Stimulated activated naive CD8-positive, alpha-beta T cell treated with anti-CD3 and anti-CD28 coated beads, Interleukin-15, amount 100 ng/mL, for 72 hours (primary cell): ENCODE results near the gene ANKRD60.
A peak's percentile ranks its signal among the peaks of the same experiment; 100 is the strongest.

ENCODE experiments used
- ATAC-seq: fragments of 150-1000 bp; cut with Tn5 transposase; 2 replicates; pipeline ENCODE4 v1.10.0; 2021; ENCODE audit warnings: mild to moderate bottlenecking, moderate library complexity
- DNase-seq, 2 donors: peaks; one replicate each; pipeline ENCODE4 v3.0.0; 2021 to 2022
- H3K27ac Mint-ChIP-seq, 2 donors: one replicate each; pipeline ENCODE4 v1.8.0; 2022; ENCODE audit warnings: mild to moderate bottlenecking in 2 of 2, mixed read lengths in 2 of 2, moderate library complexity in 2 of 2
- H3K27me3 Mint-ChIP-seq: one replicate; pipeline ENCODE4 v1.8.0; 2022; ENCODE audit warnings: mixed read lengths
- H3K4me1 Mint-ChIP-seq: one replicate; pipeline ENCODE4 v1.8.0; 2022; ENCODE audit warnings: mild to moderate bottlenecking, mixed read lengths
- H3K4me3 Mint-ChIP-seq, 2 donors: one replicate each; pipeline ENCODE4 v1.8.0; 2022; ENCODE audit warnings: mild to moderate bottlenecking in 2 of 2, mixed read lengths in 2 of 2, moderate library complexity in 1 of 2
- H3K9me3 Mint-ChIP-seq, 2 donors: one replicate each; pipeline ENCODE4 v1.8.0; 2022; ENCODE audit warnings: mixed read lengths in 2 of 2

ANKRD60 gene, protein sequence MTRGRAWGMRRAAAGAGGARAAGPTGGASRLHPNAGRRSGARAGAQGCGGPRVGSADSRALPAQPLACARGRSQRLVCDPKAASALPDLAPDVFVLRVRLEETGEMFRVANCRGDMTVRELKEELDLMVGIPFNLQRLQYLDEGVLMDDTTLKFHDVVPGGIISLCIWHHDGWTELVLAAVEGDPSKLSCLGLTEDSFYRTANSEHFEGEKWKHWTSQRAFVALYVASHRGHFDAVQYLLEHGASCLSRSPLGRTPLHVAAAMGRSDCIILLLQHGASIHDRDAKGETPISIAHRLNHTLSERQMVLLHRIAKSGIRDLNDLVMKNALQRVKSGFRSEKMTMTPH

DNA sequence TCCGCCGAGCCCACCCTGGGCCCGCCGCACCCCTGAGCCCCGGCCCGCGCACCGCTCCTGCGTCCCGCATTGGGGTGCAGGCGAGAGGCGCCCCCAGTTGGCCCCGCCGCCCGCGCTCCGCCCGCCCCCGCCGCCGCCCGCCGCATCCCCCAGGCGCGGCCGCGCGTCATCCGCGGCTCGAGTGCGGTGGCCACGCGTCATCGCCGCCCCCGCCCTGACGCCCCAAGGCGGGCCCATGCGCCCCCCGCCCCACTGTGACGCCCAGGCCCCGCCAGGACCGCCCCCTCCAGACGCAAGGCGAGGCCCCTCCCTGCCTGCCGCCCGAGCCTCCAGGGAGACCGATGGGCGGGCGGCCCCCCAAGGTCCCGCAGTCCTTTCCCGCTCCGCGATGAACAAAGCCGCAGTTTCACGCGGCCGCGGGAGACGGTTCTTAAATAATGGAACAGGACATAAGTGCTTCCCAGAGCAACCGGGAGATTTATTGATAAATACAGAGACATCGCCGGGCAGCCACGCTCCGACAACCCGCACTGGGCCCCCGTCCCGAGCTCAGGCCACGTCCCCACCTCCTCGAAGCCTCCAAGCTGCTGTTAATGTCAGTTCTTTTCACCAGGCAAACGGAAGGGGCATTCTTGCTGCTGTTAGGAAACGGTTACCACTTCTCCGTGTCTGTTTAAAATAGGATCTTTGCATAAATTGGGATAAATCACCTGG lies at the start of gene ANKRD60:
TSS of gene ANKRD60 (minus strand) at position 170 of the 714 bp plus-strand sequence. CDS start at position 170, 0 bp downstream.
- Mint-ChIP-seq H3K27me3 (peaks cover 57% of the 10 kb centered on the region), H3K9me3 (peaks cover 0 to 8% of the 10 kb centered on the region in 2 donors), H3K4me1 (peaks cover 22% of the 10 kb centered on the region), H3K4me3 (peak within 1 kb of the TSS; percentile 77 to 82), H3K27ac (peak within 1 kb of the TSS in 1 of 2 donors; percentile 51)
- DNase-seq (peak; percentile 41 to 53), ATAC-seq (peak; percentile 75)

DNA sequence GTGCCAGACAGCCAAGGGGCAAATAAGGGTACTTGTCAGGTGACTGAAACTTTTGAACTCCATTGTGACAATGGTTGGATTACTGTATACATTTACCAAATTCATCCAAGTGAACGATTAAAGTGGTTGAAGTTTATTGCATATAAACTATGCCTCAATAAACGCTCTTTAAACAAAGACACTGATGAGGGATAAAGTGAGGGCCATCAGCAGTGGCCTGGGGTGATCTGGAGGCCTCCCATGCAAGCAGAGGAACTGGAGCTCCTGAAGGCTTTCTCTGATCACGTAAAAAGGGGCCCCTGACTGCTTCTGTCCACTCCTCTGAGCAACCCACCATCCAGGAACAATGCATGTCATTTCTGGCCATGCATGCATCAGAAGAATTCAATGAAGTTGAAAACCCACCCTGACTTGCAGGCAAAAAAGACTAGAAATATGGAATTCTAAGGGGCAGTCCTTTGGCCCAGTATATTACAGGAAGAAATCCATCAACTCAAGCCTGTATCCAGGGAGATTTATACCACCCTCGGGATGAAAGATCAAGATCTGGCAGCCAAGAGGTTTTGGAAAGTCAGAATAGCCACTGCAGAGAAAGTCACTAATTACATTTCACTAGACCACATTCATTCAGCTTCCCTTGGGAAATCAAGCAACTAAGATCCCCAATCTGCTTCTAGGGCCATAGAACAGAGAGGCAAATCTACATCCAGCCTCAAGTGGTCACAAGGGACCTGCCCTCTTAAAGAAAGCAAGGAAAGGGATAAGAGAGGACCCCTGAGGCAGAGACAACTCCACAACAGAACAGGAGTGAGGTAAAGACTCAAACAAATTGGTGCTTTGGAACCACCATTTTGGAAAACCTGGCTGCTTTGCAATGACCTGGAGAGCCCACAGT lies 49.4 kb upstream of the ANKRD60 start:
- DNase-seq (no peak), ATAC-seq (no peak)
- Mint-ChIP-seq H3K27ac (no peak overlapping the region), H3K4me3 (no peak overlapping the region), H3K4me1 (peaks cover 2% of the 10 kb centered on the region), H3K9me3 (no peaks in the 10 kb centered on the region), H3K27me3 (no peaks in the 10 kb centered on the region)

DNA sequence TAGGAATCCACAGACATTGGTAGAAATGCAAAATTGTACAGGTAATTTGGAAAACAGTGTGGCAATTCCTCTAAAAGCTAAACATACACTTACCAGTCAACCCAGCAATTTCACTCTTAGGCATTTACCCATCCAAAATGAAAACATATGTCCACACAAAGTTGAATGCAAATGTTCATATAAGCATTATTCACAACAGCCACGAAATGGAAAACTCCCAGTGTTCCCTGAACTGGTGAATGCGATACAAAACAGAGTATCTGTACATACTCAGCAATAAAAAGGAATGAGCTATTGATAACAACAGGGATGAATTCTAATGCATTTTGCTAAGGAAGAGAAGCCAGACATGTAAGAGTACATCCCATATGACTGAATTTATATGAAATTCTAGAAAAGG lies 48.7 kb upstream of the ANKRD60 start:
- H3K27me3 Mint-ChIP-seq = no peaks in the 10 kb centered on the region
- no peak overlapping the region for H3K27ac Mint-ChIP-seq
- DNase-seq = no peak
- H3K9me3 Mint-ChIP-seq = no peaks in the 10 kb centered on the region
- no peak for ATAC-seq
- peaks cover 3% of the 10 kb centered on the region for H3K4me1 Mint-ChIP-seq
- H3K4me3 Mint-ChIP-seq = no peak overlapping the region

DNA sequence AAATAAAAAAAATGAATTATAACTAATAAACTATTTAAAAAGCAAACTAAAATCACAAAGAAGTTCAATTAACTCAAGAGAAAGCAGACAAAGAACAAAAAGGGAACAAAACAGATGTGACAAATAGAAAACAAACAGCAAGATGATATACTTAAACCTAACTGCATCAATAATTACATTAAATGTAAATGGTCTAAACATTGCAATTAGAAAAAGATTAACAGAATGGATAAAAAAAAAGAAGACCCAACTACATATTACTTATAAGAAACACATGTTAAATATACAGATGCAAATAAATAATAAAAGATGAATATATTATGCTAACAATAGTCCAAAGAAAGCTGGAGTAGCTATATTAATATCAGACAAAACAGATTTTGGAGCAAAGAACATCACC lies 45.9 kb upstream of the ANKRD60 start:
- no peaks in the 10 kb centered on the region for H3K9me3 Mint-ChIP-seq
- no peaks in the 10 kb centered on the region for H3K27me3 Mint-ChIP-seq
- no peak overlapping the region for H3K27ac Mint-ChIP-seq
- H3K4me1 Mint-ChIP-seq = peaks cover 10% of the 10 kb centered on the region
- DNase-seq (no peak), ATAC-seq (no peak)
- H3K4me3 Mint-ChIP-seq = no peak overlapping the region

DNA sequence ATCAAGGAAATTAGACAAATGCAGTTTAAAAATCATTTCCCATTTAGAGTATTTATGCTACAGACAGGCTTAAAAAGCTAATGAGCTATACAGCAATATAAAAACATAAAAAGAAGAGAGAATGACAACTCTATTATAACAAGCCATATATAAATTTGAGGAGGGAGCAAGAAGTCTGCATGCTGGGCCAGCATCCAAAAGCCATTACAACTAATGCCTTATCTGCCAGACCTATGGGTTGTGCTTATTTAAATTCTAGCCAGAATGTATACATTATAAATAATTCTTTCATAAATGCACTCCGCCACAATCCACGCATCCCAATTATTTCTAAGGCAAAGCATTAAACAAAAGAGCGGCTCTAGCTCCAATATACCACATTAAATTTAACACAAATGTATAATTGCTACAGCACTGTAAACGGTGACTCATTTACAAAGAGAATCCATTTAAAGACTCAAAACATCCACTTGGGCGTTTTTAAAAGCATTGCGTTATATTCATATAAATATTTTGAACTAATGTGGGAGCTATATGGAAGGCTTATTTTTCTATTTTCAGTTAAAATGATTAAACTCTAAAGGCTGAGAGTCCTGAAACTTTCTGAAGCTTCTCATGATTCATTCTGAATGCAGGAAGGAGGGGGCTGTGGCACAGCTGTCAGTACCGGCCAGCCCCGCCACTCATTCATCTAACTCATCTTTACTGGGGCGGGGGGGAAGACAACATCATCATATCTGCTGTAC lies 43.3 kb upstream of the ANKRD60 start:
- no peaks in the 10 kb centered on the region for H3K27me3 Mint-ChIP-seq
- H3K9me3 Mint-ChIP-seq = no peaks in the 10 kb centered on the region
- DNase-seq (peak in 1 of 2 donors; percentile 19), ATAC-seq (peak; percentile 88)
- H3K27ac Mint-ChIP-seq = peak overlapping the region in 1 of 2 donors; percentile 74
- H3K4me1 Mint-ChIP-seq = peaks cover 26% of the 10 kb centered on the region
- H3K4me3 Mint-ChIP-seq = no peak overlapping the region

DNA sequence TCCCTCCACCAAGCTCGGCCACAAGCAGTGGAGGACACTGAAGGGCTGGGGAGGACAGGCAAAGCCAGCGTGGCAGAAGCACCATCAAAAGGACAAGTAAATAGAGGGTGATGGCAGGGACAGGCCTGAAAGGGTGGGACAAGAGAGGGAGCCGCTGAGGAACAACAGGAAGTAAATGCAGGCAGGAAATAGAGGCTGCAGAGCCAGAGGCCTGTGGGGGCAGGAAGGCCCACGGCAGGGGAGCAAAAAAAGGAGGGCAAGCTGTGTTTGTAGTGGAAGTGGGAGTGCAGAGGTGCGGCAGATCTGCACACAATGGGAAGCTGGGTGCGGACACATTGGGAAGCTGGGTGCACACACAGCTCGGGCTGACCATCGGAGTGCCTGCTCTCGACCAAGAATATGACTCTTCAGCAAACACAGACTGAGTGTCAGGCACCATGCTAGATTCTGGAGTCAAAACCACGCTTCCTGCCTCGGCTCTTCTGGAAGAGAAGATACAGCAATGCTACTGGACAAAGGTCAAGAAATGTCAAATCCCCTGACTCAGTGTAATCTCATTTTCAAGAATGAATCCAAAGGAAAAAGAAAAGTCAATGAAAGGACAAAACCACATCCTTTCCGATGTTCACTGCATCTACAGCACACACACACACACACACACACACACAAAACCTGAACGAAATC lies 40.6 kb upstream of the ANKRD60 start:
- DNase-seq = no peak
- Mint-ChIP-seq H3K9me3 (no peaks in the 10 kb centered on the region), H3K4me3 (peak overlapping the region; percentile 1 to 34), H3K27ac (peak overlapping the region in 1 of 2 donors; percentile 66), H3K27me3 (no peaks in the 10 kb centered on the region), H3K4me1 (peaks cover 26% of the 10 kb centered on the region)
- ATAC-seq = no peak

DNA sequence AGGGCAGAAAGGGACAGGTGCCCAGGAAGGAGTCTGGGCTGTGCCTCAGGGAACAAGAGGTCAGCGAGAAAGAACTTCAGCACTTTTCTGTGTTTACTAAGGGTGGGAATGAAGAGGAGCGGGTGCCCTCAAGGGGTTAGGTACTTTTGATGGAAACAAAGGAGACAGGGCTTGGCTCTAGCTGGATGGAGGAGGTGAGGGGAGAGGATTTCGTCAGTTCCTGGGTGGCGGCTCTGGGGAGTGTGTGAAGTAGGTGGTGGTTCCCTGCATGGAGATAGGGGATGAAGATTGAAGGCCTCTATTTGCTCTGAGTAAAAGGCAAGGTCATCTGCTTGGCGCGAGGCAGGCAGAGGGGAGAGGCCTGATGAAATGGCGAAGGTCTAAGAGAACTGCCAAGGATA lies 40.0 kb upstream of the ANKRD60 start:
- Mint-ChIP-seq H3K4me3 (peak overlapping the region in 1 of 2 donors; percentile 31), H3K27ac (peak overlapping the region in 1 of 2 donors; percentile 66), H3K4me1 (peaks cover 26% of the 10 kb centered on the region), H3K27me3 (no peaks in the 10 kb centered on the region), H3K9me3 (no peaks in the 10 kb centered on the region)
- DNase-seq (no peak), ATAC-seq (no peak)

DNA sequence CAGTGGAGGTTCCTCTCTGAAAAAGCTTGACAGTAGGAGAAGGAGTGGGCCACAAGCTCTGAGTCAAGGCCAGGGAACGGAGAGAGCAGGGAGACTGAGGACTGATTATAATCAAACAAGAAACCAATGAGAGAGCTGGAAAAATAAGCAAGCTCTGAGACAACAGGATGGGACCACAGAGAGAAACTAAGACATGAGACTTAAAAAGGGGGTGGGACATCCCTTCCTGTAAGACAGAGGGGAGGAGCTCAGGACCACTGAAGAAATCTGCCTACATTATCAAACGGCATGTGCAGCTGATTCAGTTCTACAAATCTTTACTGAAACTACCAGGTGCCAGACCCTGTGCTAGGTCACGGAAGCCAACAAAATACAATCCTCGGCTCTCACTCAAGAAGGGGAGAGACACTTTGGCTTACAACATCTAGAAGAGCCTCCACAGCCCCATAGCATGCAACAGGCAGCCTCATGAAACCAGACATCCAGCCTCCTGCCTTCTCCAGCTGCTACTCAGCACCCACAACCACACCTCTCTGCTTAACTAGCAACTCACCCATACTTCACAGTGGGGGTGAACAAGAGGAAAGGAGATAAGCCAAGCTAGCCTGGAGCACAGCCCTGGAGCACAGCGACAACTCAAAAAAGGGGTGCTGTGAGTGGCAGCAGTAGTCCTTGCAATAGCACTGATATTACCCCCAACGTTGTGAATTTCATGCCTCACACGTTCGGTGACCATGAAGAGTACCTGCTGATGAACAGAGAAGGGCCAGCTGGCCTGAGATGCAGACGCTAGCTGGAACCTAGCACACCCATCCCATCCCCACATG lies 39.1 kb upstream of the ANKRD60 start:
- Mint-ChIP-seq H3K27ac (no peak overlapping the region), H3K4me3 (no peak overlapping the region), H3K4me1 (peaks cover 26% of the 10 kb centered on the region), H3K27me3 (no peaks in the 10 kb centered on the region), H3K9me3 (no peaks in the 10 kb centered on the region)
- ATAC-seq = no peak
- DNase-seq = no peak

DNA sequence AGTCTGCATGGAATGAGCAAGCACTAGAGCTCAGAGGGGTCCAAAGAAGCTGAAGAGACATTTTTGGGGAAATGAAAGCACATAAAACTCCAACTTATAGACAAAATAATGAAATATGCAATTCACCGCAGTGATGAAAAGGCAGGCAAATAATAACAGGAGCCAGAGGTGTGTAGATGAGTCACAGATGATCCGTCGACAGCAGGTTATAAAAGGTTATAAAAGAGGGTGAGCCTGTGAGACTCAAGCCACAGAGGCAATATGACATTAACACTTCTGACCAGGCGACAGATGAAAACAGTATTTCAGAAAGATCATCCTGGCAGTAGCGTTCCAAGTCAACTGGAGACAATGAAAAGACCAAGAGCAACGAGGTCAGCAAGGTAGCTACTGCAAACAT lies 35.8 kb upstream of the ANKRD60 start:
- H3K27me3 Mint-ChIP-seq = no peaks in the 10 kb centered on the region
- DNase-seq (no peak), ATAC-seq (no peak)
- H3K4me3 Mint-ChIP-seq = no peak overlapping the region
- H3K4me1 Mint-ChIP-seq = peaks cover 17% of the 10 kb centered on the region
- H3K9me3 Mint-ChIP-seq = no peaks in the 10 kb centered on the region
- no peak overlapping the region for H3K27ac Mint-ChIP-seq

DNA sequence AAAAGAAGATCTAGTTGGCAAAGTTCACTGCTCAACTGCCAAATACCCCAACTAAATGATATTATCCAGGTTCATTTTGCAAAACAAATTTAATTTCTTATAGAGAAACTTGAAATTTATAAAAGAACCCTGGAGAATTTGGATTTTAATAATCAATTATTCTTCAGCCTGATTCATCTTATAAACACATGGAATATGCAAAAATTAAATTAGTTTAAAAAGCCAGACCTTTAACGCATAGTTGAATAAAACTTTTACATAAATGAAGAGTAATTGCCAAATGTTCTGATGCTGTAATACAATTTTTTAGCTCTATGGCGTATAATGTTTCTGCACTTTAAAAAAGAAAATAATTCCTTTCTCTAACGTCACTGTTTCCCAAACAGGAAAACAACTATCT lies 33.2 kb upstream of the ANKRD60 start:
- H3K9me3 Mint-ChIP-seq = no peaks in the 10 kb centered on the region
- DNase-seq (no peak), ATAC-seq (no peak)
- H3K4me3 Mint-ChIP-seq = no peak overlapping the region
- H3K4me1 Mint-ChIP-seq = peaks cover 13% of the 10 kb centered on the region
- no peak overlapping the region for H3K27ac Mint-ChIP-seq
- H3K27me3 Mint-ChIP-seq = no peaks in the 10 kb centered on the region

DNA sequence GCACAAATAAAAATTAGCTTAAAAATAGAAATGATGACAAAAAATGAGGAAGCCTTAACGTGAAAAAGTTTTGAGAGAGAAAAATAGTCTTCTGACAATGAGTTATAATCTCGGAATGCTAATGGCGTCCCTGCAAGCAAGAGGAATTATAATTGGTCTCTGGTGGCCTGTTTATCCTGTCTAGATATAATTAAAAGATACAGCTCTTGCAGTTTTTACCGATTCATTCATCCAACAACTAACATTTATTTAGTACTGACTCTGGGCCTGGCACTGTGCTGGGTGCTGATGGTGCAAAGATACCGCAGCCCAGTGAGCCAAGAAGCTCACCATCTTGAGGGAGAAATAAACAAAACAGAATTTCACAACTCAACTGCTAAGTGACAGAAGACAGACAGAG lies 31.6 kb upstream of the ANKRD60 start:
- H3K27me3 Mint-ChIP-seq = no peaks in the 10 kb centered on the region
- H3K4me3 Mint-ChIP-seq = no peak overlapping the region
- H3K9me3 Mint-ChIP-seq = no peaks in the 10 kb centered on the region
- ATAC-seq (no peak), DNase-seq (no peak)
- no peak overlapping the region for H3K27ac Mint-ChIP-seq
- H3K4me1 Mint-ChIP-seq = peaks cover 14% of the 10 kb centered on the region

DNA sequence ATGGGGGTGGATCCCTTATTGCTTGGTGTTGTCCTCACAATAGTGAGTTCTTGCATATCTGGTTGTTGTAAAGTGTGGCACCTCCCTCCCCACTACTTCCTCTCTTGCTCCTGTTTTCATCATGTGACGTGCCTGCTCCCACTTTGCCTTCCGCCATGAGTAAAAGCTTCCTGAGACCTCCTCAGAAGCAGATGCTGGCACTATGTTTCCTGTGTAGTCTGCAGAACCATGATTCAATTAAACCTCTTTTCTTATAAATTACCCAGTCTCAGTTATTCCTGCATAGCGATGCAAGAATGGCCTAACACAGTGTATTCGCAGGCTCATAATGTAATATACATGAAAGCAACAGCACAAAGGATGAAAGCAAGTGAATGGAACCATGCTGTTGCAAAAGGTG lies 28.4 kb upstream of the ANKRD60 start:
- ATAC-seq = no peak
- Mint-ChIP-seq H3K27ac (no peak overlapping the region), H3K27me3 (no peaks in the 10 kb centered on the region), H3K4me3 (no peak overlapping the region), H3K9me3 (no peaks in the 10 kb centered on the region), H3K4me1 (peaks cover 21% of the 10 kb centered on the region)
- no peak for DNase-seq

DNA sequence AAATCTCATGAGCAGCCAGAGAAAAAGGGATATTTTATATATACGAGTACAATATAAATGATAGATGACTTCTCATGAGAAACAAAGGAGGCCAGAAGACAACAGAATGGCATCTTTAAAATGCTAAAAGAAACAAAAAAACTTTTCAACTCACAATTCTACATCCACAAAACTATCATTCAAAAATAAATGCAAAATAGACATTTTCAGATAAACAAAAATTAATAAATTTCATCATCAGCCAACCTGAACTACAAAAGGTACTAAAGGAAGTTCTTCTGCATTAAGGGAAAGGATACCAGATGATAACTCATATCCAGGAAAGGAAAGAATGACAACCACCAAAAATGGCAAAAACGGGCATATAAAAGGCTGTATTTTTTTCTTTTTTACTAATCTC lies 27.9 kb upstream of the ANKRD60 start:
- ATAC-seq (no peak), DNase-seq (no peak)
- Mint-ChIP-seq H3K27ac (no peak overlapping the region), H3K4me1 (peaks cover 21% of the 10 kb centered on the region), H3K27me3 (no peaks in the 10 kb centered on the region), H3K4me3 (no peak overlapping the region), H3K9me3 (no peaks in the 10 kb centered on the region)

DNA sequence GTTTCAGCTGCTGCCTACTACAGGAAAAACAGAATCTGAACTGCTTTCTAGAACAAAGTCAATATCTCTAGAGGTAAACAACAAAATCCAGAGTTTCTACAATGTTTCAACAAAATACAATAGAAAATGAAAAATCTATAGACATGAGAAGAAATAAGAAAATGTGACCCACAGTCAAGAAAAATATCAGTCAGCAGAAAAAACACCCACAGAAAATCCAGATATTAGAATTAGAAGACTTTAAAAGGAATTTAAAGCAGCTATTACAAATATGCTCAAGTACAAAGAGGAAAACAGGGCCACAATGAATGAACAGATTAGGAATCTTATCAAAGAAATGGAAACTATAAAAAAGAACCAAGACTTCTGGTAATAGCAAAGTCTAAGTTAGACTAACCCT lies 26.4 kb upstream of the ANKRD60 start:
- ATAC-seq (no peak), DNase-seq (no peak)
- H3K4me3 Mint-ChIP-seq = no peak overlapping the region
- H3K9me3 Mint-ChIP-seq = no peaks in the 10 kb centered on the region
- peaks cover 21% of the 10 kb centered on the region for H3K4me1 Mint-ChIP-seq
- H3K27me3 Mint-ChIP-seq = no peaks in the 10 kb centered on the region
- no peak overlapping the region for H3K27ac Mint-ChIP-seq
